ENCODE measurements around the gene PDE8A. TPM values are rescaled to one million over a fixed set of nuclear protein-coding genes. Genes with fewer than 3 reads are reported as not detected.

Gene PDE8A
- total RNA-seq, 1 experiment from 2014 or later: 44.2 TPM

- ATAC-seq (no peak; the same call in 1 of the 2 replicates), DNase-seq (no peak)
- ChIA-PET POLR2A (ENCODE audit: unreplicated experiment) (no interaction called here), CTCF (no interaction called here)
- no peak for TF ChIP-seq CTCF (conservative IDR thresholded peaks at IDR 0.05; ENCODE audit: low read depth, low read length)
- TF ChIP-seq EZH2phosphoT487 (IDR thresholded peaks at IDR 0.05; ENCODE audit: borderline replicate concordance, low read length): no peak
- TF ChIP-seq EZH2 (IDR thresholded peaks at IDR 0.05; ENCODE audit: low read length, unreplicated experiment): no peak
- Histone ChIP-seq H4K20me1 (ENCODE audit: low read length) (no peaks in the 10 kb centered on the region), H3K36me3 (ENCODE audit: low read depth, low read length) (no peaks in the 10 kb centered on the region), H3F3A (ENCODE audit: low read length, unreplicated experiment) (no peaks in the 10 kb centered on the region), H3K79me2 (ENCODE audit: low read length) (no peaks in the 10 kb centered on the region), H3K27me3 (ENCODE audit: low read length) (no peaks in the 10 kb centered on the region), H3K9me3 (ENCODE audit: low read length) (no peaks in the 10 kb centered on the region), H3K4me1 (ENCODE audit: insufficient read depth, low read length) (no peaks in the 10 kb centered on the region), H3K4me2 (ENCODE audit: low read length) (0 out of 2 replicates have a peak overlapping the region, but pooled peaks have one; percentile 3), H3K4me3 (ENCODE audit: low read length) (no peak overlapping the region), H3K9me2 (replicated peaks; ENCODE audit: low read length) (no peaks in the 10 kb centered on the region), H2AFZ (ENCODE audit: low read length) (no peak overlapping the region; the same call in 1 of the 2 replicates), H3K27ac (ENCODE audit: low read length) (no peak overlapping the region), H3K9ac (ENCODE audit: low read length) (no peak overlapping the region)
- no TSS peak for BruUV-seq (replicated peaks)
- intact Hi-C loops (cut with micrococcal nuclease): no loop called here
Observed at GRCh38 chr15:84937144-84937543, 44.5 kb upstream of the PDE8A start.

GRCh38 chr15:84938726-84939125, 42.9 kb upstream of the PDE8A start:
- no peaks in the 10 kb centered on the region for H4K20me1 ChIP-seq (ENCODE audit: low read length)
- no peak overlapping the region for H3K9ac ChIP-seq (ENCODE audit: low read length)
- intact Hi-C loops (cut with micrococcal nuclease): no loop called here
- no peaks in the 10 kb centered on the region for H3K9me2 ChIP-seq (replicated peaks; ENCODE audit: low read length)
- no peaks in the 10 kb centered on the region for H3K4me1 ChIP-seq (ENCODE audit: insufficient read depth, low read length)
- TF ChIP-seq EZH2 (IDR thresholded peaks at IDR 0.05; ENCODE audit: low read length, unreplicated experiment) (no peak), CTCF (conservative IDR thresholded peaks at IDR 0.05; ENCODE audit: low read depth, low read length) (no peak), EZH2phosphoT487 (IDR thresholded peaks at IDR 0.05; ENCODE audit: borderline replicate concordance, low read length) (no peak)
- H2AFZ ChIP-seq (ENCODE audit: low read length): no peak overlapping the region
- no peak for ATAC-seq
- DNase-seq: no peak
- no peak overlapping the region for H3K4me3 ChIP-seq (ENCODE audit: low read length)
- H3K79me2 ChIP-seq (ENCODE audit: low read length): no peaks in the 10 kb centered on the region
- H3K4me2 ChIP-seq (ENCODE audit: low read length): no peak overlapping the region
- no TSS peak for BruUV-seq (replicated peaks)
- no peaks in the 10 kb centered on the region for H3K36me3 ChIP-seq (ENCODE audit: low read depth, low read length)
- ChIA-PET CTCF (no interaction called here), POLR2A (ENCODE audit: unreplicated experiment) (no interaction called here)
- no peaks in the 10 kb centered on the region for H3K27me3 ChIP-seq (ENCODE audit: low read length)
- H3K9me3 ChIP-seq (ENCODE audit: low read length): no peaks in the 10 kb centered on the region
- no peaks in the 10 kb centered on the region for H3F3A ChIP-seq (ENCODE audit: low read length, unreplicated experiment)
- no peak overlapping the region for H3K27ac ChIP-seq (ENCODE audit: low read length)

GRCh38 chr15:84940399-84940798, 41.3 kb upstream of the PDE8A start:
- no peaks in the 10 kb centered on the region for H3K4me1 ChIP-seq (ENCODE audit: insufficient read depth, low read length)
- ChIA-PET CTCF (no interaction called here), POLR2A (ENCODE audit: unreplicated experiment) (interaction anchor here (0.5 kb wide), 1 partner anchor 106 kb away, joined by 3 read pairs; no protein-coding TSS in a partner anchor)
- H3K4me3 ChIP-seq (ENCODE audit: low read length): no peak overlapping the region
- no peaks in the 10 kb centered on the region for H3F3A ChIP-seq (ENCODE audit: low read length, unreplicated experiment)
- BruUV-seq (replicated peaks): no TSS peak
- H3K9me3 ChIP-seq (ENCODE audit: low read length): no peaks in the 10 kb centered on the region
- intact Hi-C loops (cut with micrococcal nuclease): no loop called here
- no peak overlapping the region for H3K4me2 ChIP-seq (ENCODE audit: low read length)
- no peak overlapping the region for H2AFZ ChIP-seq (ENCODE audit: low read length)
- no peak overlapping the region for H3K9ac ChIP-seq (ENCODE audit: low read length)
- no peak overlapping the region for H3K27ac ChIP-seq (ENCODE audit: low read length)
- H3K9me2 ChIP-seq (replicated peaks; ENCODE audit: low read length): no peaks in the 10 kb centered on the region
- H3K27me3 ChIP-seq (ENCODE audit: low read length): no peaks in the 10 kb centered on the region
- ATAC-seq (no peak), DNase-seq (no peak)
- no peaks in the 10 kb centered on the region for H3K79me2 ChIP-seq (ENCODE audit: low read length)
- TF ChIP-seq EZH2phosphoT487 (IDR thresholded peaks at IDR 0.05; ENCODE audit: borderline replicate concordance, low read length): no peak
- TF ChIP-seq EZH2 (IDR thresholded peaks at IDR 0.05; ENCODE audit: low read length, unreplicated experiment): no peak
- TF ChIP-seq CTCF (conservative IDR thresholded peaks at IDR 0.05; ENCODE audit: low read depth, low read length): no peak
- no peaks in the 10 kb centered on the region for H3K36me3 ChIP-seq (ENCODE audit: low read depth, low read length)
- H4K20me1 ChIP-seq (ENCODE audit: low read length): no peaks in the 10 kb centered on the region

Measured in PC-3 (cell line).